ENCODE measurements around the gene NFIX. TPM values are rescaled to one million over a fixed set of nuclear protein-coding genes. Genes with fewer than 3 reads are reported as not detected.

NFIX gene
- total and polyA plus RNA-seq, 9 of the 15 experiments (the other 6 are each of a cell fraction or from before 2014, with no cell fraction given) = 0.28 to 26.8 (median 5.4) TPM

DNA sequence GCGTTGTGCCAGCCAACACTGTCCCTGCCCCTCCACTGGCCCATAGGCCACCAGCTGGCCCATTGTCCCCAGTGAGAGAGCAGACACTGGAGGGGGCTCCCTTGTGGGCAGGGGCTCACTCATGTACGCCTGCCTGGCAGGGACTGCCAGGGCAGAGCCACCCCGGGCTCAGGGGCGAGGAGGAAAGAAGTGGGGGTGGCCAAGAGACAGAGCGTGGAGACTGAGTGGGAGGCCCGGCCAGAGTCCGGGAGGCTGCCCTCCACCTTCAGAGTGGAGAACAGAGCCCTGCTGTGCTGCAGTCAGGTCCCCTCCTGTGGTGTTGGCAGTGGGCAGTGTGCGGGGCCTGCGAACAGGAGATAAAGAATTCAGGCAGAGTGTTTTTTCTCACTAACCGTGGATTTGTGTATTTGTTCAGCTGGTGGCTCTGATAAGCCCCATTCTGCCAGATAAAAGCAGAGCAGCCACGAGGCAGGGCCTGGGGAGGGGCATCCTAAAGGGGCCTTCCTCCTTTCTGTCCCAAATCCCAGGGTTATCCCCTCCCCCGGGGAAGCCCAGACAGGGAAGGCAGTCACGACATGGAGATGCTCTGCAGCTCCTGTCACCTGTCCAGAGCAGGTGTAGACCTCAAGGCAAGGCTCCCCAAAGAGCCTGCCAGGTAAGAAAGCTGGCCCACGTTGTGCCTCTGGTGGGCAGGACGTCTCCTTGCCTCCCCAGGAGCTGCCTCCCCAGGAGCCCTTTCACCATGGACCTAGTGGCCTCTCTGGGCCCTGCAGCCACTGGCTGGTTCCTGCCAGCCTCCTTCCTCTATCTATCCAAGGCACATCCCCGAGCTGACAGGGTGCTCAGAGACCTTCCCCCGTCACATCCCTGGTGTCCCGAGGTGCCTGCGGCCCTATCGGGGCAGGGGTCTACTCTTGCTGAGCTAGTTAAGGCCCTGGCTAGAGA, 74.4 kb downstream of the NFIX start (continued):
- TF ChIP-seq, protein P1, sequence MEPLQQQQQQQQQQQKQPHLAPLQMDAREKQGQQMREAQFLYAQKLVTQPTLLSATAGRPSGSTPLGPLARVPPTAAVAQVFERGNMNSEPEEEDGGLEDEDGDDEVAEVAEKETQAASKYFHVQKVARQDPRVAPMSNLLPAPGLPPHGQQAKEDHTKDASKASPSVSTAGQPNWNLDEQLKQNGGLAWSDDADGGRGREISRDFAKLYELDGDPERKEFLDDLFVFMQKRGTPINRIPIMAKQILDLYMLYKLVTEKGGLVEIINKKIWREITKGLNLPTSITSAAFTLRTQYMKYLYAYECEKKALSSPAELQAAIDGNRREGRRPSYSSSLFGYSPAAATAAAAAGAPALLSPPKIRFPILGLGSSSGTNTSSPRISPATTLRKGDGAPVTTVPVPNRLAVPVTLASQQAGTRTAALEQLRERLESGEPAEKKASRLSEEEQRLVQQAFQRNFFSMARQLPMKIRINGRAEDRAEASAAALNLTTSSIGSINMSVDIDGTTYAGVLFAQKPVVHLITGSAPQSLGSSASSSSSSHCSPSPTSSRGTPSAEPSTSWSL (CRISPR knock-in tag; IDR thresholded peaks at IDR 0.05; ENCODE audit: borderline replicate concordance) = no peak
- TF ChIP-seq ZFX (CRISPR knock-in tag; IDR thresholded peaks at IDR 0.05) = peak; percentile 48
- TF ChIP-seq ZZZ3 (IDR thresholded peaks at IDR 0.05) = no peak
- TF ChIP-seq CCNT2 (IDR thresholded peaks at IDR 0.05; ENCODE audit: borderline replicate concordance, extremely low read depth, insufficient read length, low read depth, low read length) = peak; percentile 100
- peak in 1 of 2 experiments; percentile 92; a peak in 3 of 4 replicates for TF ChIP-seq TBL1XR1 (IDR thresholded peaks at IDR 0.05; ENCODE audit: low read length in 2 of 2)
- 0 out of 4 replicates have a peak, but pooled peaks of 1 of the 2 experiments have one; percentile 16 for TF ChIP-seq KDM4B (IDR thresholded peaks at IDR 0.05; ENCODE audit: borderline replicate concordance in 2 of 2, low read depth in 1 of 2)
- TF ChIP-seq HMGN3 (IDR thresholded peaks at IDR 0.05; ENCODE audit: borderline replicate concordance, extremely low read depth, insufficient read length, low read depth, low read length) = peak; percentile 98
- TF ChIP-seq, protein P2, sequence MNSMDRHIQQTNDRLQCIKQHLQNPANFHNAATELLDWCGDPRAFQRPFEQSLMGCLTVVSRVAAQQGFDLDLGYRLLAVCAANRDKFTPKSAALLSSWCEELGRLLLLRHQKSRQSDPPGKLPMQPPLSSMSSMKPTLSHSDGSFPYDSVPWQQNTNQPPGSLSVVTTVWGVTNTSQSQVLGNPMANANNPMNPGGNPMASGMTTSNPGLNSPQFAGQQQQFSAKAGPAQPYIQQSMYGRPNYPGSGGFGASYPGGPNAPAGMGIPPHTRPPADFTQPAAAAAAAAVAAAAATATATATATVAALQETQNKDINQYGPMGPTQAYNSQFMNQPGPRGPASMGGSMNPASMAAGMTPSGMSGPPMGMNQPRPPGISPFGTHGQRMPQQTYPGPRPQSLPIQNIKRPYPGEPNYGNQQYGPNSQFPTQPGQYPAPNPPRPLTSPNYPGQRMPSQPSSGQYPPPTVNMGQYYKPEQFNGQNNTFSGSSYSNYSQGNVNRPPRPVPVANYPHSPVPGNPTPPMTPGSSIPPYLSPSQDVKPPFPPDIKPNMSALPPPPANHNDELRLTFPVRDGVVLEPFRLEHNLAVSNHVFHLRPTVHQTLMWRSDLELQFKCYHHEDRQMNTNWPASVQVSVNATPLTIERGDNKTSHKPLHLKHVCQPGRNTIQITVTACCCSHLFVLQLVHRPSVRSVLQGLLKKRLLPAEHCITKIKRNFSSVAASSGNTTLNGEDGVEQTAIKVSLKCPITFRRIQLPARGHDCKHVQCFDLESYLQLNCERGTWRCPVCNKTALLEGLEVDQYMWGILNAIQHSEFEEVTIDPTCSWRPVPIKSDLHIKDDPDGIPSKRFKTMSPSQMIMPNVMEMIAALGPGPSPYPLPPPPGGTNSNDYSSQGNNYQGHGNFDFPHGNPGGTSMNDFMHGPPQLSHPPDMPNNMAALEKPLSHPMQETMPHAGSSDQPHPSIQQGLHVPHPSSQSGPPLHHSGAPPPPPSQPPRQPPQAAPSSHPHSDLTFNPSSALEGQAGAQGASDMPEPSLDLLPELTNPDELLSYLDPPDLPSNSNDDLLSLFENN (IDR thresholded peaks at IDR 0.05; ENCODE audit: low read depth in 2 of 2, low read length in 2 of 2) = peak in 1 of 2 experiments; percentile 92; a peak in 2 of 4 replicates
- TF ChIP-seq ZKSCAN3 (CRISPR knock-in tag; IDR thresholded peaks at IDR 0.05) = no peak
- TF ChIP-seq KDM2B (CRISPR knock-in tag; IDR thresholded peaks at IDR 0.05) = 0 out of 2 replicates have a peak, but pooled peaks have one; percentile 59
- TF ChIP-seq SMC3 (conservative IDR thresholded peaks at IDR 0.05; ENCODE audit: insufficient read depth, low read depth, low read length) = 0 out of 2 replicates have a peak, but pooled peaks have one; percentile 5
- TF ChIP-seq, protein P3, sequence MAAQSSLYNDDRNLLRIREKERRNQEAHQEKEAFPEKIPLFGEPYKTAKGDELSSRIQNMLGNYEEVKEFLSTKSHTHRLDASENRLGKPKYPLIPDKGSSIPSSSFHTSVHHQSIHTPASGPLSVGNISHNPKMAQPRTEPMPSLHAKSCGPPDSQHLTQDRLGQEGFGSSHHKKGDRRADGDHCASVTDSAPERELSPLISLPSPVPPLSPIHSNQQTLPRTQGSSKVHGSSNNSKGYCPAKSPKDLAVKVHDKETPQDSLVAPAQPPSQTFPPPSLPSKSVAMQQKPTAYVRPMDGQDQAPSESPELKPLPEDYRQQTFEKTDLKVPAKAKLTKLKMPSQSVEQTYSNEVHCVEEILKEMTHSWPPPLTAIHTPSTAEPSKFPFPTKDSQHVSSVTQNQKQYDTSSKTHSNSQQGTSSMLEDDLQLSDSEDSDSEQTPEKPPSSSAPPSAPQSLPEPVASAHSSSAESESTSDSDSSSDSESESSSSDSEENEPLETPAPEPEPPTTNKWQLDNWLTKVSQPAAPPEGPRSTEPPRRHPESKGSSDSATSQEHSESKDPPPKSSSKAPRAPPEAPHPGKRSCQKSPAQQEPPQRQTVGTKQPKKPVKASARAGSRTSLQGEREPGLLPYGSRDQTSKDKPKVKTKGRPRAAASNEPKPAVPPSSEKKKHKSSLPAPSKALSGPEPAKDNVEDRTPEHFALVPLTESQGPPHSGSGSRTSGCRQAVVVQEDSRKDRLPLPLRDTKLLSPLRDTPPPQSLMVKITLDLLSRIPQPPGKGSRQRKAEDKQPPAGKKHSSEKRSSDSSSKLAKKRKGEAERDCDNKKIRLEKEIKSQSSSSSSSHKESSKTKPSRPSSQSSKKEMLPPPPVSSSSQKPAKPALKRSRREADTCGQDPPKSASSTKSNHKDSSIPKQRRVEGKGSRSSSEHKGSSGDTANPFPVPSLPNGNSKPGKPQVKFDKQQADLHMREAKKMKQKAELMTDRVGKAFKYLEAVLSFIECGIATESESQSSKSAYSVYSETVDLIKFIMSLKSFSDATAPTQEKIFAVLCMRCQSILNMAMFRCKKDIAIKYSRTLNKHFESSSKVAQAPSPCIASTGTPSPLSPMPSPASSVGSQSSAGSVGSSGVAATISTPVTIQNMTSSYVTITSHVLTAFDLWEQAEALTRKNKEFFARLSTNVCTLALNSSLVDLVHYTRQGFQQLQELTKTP (IDR thresholded peaks at IDR 0.05; ENCODE audit: low read depth in 1 of 2, partially characterized antibody in 2 of 2) = peak in 1 of 2 experiments; percentile 53
- TF ChIP-seq, protein P4, sequence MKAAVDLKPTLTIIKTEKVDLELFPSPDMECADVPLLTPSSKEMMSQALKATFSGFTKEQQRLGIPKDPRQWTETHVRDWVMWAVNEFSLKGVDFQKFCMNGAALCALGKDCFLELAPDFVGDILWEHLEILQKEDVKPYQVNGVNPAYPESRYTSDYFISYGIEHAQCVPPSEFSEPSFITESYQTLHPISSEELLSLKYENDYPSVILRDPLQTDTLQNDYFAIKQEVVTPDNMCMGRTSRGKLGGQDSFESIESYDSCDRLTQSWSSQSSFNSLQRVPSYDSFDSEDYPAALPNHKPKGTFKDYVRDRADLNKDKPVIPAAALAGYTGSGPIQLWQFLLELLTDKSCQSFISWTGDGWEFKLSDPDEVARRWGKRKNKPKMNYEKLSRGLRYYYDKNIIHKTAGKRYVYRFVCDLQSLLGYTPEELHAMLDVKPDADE (conservative IDR thresholded peaks at IDR 0.05; ENCODE audit: control insufficient read depth, low read depth, low read length) = peak; percentile 52; the same call in 1 of the 2 replicates
